OCI-LY1 (cell line): ENCODE measurements around the gene RNF114.

Source experiments
- H2AFZ ChIP-seq: fragments of 200-600 bp; sonication (generic), shearing (Covaris generic); 2 replicates; pipeline ENCODE4 v1.6.0; 2014; ENCODE audit warnings: antibody characterized with exemption, mild to moderate bottlenecking, low read length
- H3F3A ChIP-seq: fragments of 200-600 bp; sonication (generic), shearing (Covaris generic); 2 replicates; pipeline ENCODE4 v1.6.0; 2014; ENCODE audit warnings: mild to moderate bottlenecking, antibody characterized with exemption, low read length, moderate library complexity; ENCODE audit not compliant: insufficient read depth
- H3K27ac ChIP-seq: fragments of 200-600 bp; sonication (generic); 2 replicates; pipeline ENCODE4 v1.5.1; 2014; ENCODE audit warnings: low read length, mixed run types, mild to moderate bottlenecking, low read depth; ENCODE audit not compliant: poor library complexity, severe bottlenecking
- H3K27me3 ChIP-seq: fragments of 200-600 bp; sonication (generic); 2 replicates; pipeline ENCODE4 v1.6.0; 2014; ENCODE audit warnings: antibody characterized with exemption, mild to moderate bottlenecking, low read length, moderate library complexity; ENCODE audit not compliant: insufficient read depth
- H3K36me3 ChIP-seq: fragments of 200-600 bp; sonication (generic); 2 replicates; pipeline ENCODE4 v1.6.1; 2014; ENCODE audit warnings: mild to moderate bottlenecking, antibody characterized with exemption, low read length, moderate library complexity, mixed read lengths; ENCODE audit not compliant: insufficient read depth
- H3K4me1 ChIP-seq: fragments of 200-600 bp; sonication (generic); 2 replicates; pipeline ENCODE4 v1.5.1; 2014; ENCODE audit warnings: mild to moderate bottlenecking, low read length, moderate library complexity; ENCODE audit not compliant: insufficient read depth, severe bottlenecking
- H3K4me2 ChIP-seq: fragments of 200-600 bp; sonication (generic), shearing (Covaris generic); 2 replicates; pipeline ENCODE4 v1.6.1; 2014; ENCODE audit warnings: low read length
- H3K4me3 ChIP-seq: fragments of 200-600 bp; sonication (generic); 2 replicates; pipeline ENCODE4 v1.5.1; 2014; ENCODE audit warnings: low read length, low read depth, mild to moderate bottlenecking, mixed read lengths; ENCODE audit not compliant: poor library complexity, severe bottlenecking
- H3K79me2 ChIP-seq: fragments of 200-600 bp; shearing (Covaris generic); 2 replicates; pipeline ENCODE4 v1.6.1; 2016; ENCODE audit warnings: mixed run types, low read length, mixed read lengths; ENCODE audit not compliant: insufficient read depth
- H3K9ac ChIP-seq: fragments of 200-600 bp; sonication (generic), shearing (Covaris generic); 2 replicates; pipeline ENCODE4 v1.6.1; 2014; ENCODE audit warnings: mild to moderate bottlenecking, low read length, mixed read lengths
- H3K9me2 ChIP-seq: fragments of 200-600 bp; sonication (generic), shearing (Covaris generic); 2 replicates; pipeline ENCODE4 v1.6.1; 2014; ENCODE audit warnings: low read depth, mild to moderate bottlenecking, low read length, mixed read lengths
- H3K9me3 ChIP-seq: fragments of 200-600 bp; shearing (Covaris generic); 2 replicates; pipeline ENCODE4 v1.6.1; 2014; ENCODE audit warnings: low read length, mixed read lengths
- H4K20me1 ChIP-seq: fragments of 200-600 bp; sonication (generic), shearing (Covaris generic); 2 replicates; pipeline ENCODE4 v1.6.0; 2016; ENCODE audit warnings: mild to moderate bottlenecking, low read length; ENCODE audit not compliant: insufficient read depth
- CTCF ChIP-seq: fragments of 200-600 bp; sonication (generic), shearing (Covaris generic); IDR thresholded peaks from 2 replicates; pipeline ENCODE4 v1.5.1; 2017; ENCODE audit warnings: mild to moderate bottlenecking, antibody characterized with exemption, low read length, moderate library complexity, mixed read lengths
- EZH2 ChIP-seq: fragments of 200-600 bp; sonication (generic), shearing (Covaris generic); IDR thresholded peaks from 2 replicates; pipeline ENCODE4 v1.8.0; 2017; ENCODE audit warnings: borderline replicate concordance, mixed run types, mild to moderate bottlenecking, antibody characterized with exemption, low read length, moderate library complexity, mixed read lengths

The RNF114 gene

DNA sequence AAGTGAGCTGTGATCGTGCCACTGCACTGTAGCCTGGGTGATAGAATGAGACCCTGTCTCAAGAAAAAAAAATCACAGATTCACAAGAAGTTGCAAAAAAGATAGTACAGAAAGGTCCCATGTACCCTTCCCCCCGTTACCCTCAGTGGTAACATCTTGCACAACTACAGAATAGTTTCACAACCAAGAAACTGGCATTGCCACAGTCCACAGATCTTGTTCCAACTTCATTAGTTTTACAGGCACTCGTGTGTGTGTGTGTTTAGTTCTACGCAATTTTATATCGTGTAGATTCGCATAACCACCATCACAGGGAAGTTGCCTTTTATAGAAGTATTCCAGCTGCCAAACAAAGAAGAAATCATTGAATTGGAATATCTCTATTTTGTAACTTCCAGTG, 40.0 kb upstream of the RNF114 start:
- H3K9ac ChIP-seq = no peak overlapping the region
- 0 out of 2 replicates have a peak, but pooled peaks cover 4% of the 10 kb centered on the region for H3K9me3 ChIP-seq
- no peak overlapping the region for H3K4me2 ChIP-seq
- H3K36me3 ChIP-seq = no peaks in the 10 kb centered on the region
- no peak overlapping the region for H2AFZ ChIP-seq
- H4K20me1 ChIP-seq = no peaks in the 10 kb centered on the region
- H3F3A ChIP-seq = no peaks in the 10 kb centered on the region
- no peaks in the 10 kb centered on the region for H3K27me3 ChIP-seq
- peaks cover 18% of the 10 kb centered on the region for H3K4me1 ChIP-seq
- H3K9me2 ChIP-seq = no peaks in the 10 kb centered on the region
- no peak overlapping the region for H3K27ac ChIP-seq
- H3K79me2 ChIP-seq = no peaks in the 10 kb centered on the region
- TF ChIP-seq EZH2 (no peak), CTCF (no peak)
- H3K4me3 ChIP-seq = no peak overlapping the region

DNA sequence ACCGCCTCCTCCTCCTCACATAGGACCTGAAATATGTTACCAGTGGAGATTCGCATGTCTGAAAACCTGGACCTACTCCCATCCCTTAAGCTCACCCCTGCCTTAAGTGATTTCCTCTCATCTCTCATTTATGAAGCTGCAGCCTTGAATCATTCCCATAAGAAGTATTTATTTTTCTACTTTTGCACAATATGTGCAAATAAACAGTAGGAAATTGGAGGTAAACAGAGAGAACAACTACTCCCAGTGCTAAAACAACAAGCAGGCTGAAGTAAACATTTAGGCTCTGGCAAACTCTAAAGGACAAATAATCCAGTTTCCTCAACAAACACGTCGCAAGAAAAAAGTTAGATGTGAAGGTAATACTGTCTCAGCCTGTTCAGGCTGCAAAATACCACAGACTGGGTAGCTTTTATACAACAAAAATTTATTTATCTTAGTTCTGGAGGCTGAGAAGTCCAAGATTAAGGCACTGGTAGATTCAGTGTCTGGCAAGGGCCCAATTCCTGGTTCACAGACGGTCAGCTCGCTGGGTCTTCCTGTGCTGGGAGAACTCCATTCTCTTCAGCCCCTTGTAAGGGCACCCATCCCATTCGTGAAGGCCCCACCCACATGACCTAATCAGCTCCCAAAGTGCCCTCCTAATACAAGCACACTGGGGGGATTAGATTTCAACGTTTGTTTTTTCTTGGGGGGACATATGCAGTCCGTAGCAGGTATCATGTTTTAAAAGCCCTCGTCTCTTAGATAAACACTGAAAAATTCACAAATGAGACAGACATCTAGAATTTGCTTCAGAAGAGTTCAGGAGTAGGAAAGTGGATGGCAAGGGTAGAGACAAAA, 36.4 kb upstream of the RNF114 start:
- no peak for TF ChIP-seq EZH2
- H4K20me1 ChIP-seq = no peaks in the 10 kb centered on the region
- H3K4me1 ChIP-seq = no peaks in the 10 kb centered on the region
- no peak overlapping the region for H3K4me2 ChIP-seq
- H3K27me3 ChIP-seq = no peaks in the 10 kb centered on the region
- H3K27ac ChIP-seq = no peak overlapping the region
- H3K4me3 ChIP-seq = no peak overlapping the region
- no peak overlapping the region for H3K9ac ChIP-seq
- H3K9me3 ChIP-seq = 0 out of 2 replicates have a peak, but pooled peaks cover 4% of the 10 kb centered on the region
- H2AFZ ChIP-seq = no peak overlapping the region
- no peaks in the 10 kb centered on the region for H3F3A ChIP-seq
- peaks cover 11% of the 10 kb centered on the region; the same call in 1 of the 2 replicates for H3K36me3 ChIP-seq
- no peaks in the 10 kb centered on the region for H3K9me2 ChIP-seq
- H3K79me2 ChIP-seq = no peaks in the 10 kb centered on the region

DNA sequence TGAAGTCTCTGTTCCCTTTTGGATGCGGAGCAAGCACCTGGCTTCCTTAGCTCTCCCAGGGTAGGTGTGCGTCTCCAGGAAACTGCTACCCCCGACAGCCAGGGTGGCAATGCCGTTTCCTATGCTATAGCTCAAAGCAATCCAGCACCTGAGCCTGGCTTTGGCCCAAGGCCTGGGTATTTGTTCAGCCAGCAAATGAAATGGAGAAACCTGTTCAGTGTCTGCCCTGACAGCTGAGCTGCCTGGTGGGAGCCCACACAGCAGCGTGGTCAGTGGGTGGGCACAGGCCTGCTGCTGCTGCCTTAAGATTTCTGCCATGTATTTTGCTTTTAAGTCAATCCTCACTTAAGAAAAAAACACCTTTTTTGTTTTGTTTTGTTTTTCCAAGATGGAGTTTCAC, 34.6 kb upstream of the RNF114 start:
- Histone ChIP-seq H4K20me1 (no peaks in the 10 kb centered on the region), H3K4me2 (no peak overlapping the region), H3K9ac (no peak overlapping the region), H2AFZ (no peak overlapping the region), H3K36me3 (peaks cover 29% of the 10 kb centered on the region), H3K4me3 (no peak overlapping the region), H3K27me3 (no peaks in the 10 kb centered on the region), H3F3A (no peaks in the 10 kb centered on the region), H3K27ac (no peak overlapping the region), H3K9me3 (0 out of 2 replicates have a peak, but pooled peaks cover 4% of the 10 kb centered on the region), H3K79me2 (no peaks in the 10 kb centered on the region), H3K4me1 (no peaks in the 10 kb centered on the region), H3K9me2 (no peaks in the 10 kb centered on the region)
- TF ChIP-seq CTCF (no peak), EZH2 (no peak)
